Adrenal gland (tissue), 5 donors: ENCODE data around the gene SRSF10.

ENCODE experiments used
- CTCF ChIP-seq, 6 experiments: fragments of 450-650 bp in 4 of 6; fragments of 200-600 bp in 2 of 6; sonication (generic) in 1 of 6; IDR thresholded peaks; 1 replicate in 5 of 6; 2 replicates in 1 of 6; pipeline versions ENCODE4 v1.5.1 to v1.8.0; 2016 to 2021; ENCODE audit warnings: antibody characterized with exemption in 6 of 6, mild to moderate bottlenecking in 2 of 6, moderate library complexity in 1 of 6
- POLR2A ChIP-seq, 2 donors: fragments of 450-650 bp; IDR thresholded peaks; one replicate each; pipeline ENCODE4 v1.6.1; 2017; ENCODE audit warnings: antibody characterized with exemption in 2 of 2, mild to moderate bottlenecking in 2 of 2, moderate library complexity in 1 of 2
- donor health status: DM: no; HTN: no; CAD: no.

DNA sequence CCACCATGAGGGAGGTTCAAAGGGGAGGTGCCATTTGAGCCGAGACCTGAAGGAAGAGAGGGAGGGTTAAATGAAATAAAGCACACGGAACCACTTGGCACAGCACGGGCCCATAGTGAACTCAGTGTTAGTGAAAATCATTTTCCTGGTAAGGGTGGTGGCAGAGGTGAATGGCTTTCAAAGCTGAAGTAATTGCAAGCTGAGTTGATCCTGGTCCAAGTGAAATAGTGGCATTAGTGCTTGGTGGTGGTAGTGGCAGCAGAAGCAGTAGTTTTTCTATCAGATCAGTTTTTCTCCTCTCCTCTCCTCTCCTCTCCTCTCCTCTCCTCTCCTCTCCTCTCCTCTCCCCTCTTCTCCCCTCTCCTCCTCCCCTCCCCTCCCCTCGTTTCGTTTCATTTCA, 30.5 kb upstream of the SRSF10 start:
- TF ChIP-seq CTCF (IDR thresholded peaks at IDR 0.05), result no peak
- no peak for TF ChIP-seq POLR2A (IDR thresholded peaks at IDR 0.05)
